ENCODE data around the gene KCNH2.

KCNH2 gene

DNA sequence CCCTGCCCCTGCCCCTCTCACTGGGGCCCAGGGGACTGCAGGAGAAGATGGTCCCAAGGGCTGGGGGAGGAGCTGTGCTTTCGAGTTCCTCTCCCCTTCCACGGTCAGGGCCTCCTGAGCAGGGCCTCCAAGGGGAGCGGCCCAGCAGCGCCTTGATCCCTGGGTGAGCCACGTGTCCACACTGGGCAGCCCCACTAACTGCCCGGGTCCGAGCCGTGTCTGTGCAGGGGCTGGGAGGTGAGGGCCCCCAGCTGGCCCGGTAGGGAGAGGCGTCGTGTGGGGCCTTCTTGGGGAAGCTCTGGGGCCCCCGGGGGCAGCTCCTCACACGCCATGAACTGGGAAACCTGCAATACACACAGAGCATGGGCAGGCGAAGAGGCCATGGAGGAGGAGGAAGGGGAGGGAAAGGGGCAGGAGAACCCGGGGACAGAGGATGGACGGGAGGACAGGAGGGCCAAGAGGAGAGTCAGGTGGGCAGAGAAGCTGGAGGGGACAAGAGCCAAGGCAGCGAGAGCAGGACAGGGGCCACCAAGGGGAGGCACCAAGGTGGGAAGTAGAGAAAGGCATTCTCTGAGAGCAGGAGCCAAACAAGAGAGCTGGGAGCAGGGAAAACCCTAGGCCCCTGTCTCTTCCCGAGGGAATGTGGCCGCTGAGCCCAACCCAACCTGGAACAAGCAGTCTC lies 32.8 kb downstream of the KCNH2 start:
- no peak for DNase-seq

DNA sequence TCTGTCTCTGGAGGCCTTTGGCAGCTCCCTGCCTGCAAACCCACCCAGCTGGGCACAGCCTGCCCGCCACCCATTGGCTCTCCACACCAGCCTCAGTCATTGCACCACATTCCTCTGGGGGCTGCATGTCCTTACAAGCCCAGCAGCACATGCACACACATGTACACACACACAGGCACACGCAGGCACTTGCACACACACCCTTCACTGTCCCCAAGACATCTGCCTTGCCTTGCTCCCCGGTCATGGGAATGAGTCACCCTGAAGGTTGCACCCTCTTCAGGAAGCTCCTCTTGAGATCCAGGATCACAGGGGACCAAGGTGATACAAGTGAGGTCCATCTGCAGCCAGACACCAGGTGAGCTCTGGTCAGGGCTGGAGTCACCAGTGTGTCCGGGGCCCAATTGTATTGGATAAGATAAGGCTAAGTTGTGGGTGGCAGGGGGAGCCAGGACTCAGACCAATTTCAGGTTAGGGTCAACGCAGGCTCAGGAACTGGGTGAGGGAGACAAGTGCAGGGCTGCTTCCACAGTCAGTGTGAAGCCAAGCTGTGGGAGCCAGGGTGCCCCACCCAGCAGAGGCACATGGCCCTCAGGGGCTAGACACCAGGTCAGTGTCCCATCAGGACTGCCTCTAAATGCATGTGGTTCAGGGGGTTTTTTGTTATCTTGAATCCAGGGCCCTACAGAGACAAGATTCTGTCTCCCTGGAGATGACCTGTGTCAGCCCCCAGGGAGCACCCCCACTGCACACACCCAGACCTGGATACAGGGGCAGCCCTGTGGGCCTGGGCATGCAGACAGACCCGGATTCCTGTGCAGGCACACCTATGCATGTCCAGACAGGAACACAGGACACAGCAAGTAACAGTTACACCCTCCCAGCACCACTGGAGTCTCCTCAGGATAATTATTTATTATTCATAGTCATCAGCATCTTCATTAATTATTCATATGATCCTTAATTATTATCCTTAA lies 33.8 kb downstream of the KCNH2 start:
- DNase-seq = no peak

DNA sequence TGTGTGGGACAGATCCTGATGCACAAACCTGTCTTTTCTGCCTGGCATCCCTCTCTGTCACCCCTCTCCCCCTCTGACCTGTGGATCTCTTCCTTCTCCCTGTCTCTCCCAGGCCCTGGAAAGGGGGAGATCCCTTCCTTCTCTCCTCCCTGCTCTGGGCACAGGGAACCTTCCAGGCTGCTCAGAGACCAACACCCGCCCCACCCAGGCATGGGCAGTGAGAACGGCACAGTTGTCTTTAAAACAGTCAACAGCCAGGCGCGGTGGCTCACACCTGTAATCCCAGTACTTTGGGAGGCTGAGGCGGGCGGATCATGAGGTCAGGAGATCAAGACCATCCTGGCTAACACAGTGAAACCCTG lies 34.7 kb downstream of the KCNH2 start:
- DNase-seq = no peak

DNA sequence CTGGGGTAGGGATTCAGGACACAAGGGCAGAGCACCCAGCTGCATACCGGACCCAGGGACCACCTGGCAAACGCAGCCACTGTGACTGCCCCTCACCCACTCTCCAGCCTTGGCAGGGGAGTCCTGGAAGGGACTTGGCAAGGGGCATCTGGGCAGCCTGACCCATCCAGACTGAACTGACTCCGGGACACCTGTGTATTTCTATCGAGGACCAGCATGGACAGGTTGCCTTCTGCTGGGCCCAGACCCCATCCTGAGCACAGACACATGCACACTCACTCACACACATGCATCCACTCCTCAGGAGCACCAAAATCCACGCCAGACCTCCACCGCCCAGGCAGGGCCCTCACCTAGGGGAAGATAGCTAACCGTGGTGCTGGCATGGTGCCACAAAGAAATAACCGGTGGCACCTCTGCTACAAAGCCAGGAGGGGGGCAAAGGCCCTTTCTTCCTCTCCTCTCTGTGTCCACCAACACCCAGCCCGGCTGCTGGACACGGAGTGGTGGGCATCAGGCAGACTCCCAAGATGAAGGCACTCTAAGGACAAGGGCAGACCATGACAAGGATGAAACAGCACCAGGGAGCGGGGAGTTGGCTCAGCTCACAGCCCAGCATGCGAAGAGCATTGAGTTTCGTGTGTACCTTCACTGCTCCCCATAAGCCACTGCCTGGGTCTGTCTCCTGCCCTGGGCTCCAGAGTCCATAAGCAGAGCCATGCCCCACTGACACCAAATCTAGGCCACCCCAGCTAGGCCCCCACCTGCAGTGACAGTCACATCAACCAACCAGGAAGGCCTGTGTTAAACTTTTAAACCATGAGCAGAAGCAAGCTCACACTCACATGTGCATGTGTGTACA lies 35.3 kb downstream of the KCNH2 start:
- no peak for DNase-seq

DNA sequence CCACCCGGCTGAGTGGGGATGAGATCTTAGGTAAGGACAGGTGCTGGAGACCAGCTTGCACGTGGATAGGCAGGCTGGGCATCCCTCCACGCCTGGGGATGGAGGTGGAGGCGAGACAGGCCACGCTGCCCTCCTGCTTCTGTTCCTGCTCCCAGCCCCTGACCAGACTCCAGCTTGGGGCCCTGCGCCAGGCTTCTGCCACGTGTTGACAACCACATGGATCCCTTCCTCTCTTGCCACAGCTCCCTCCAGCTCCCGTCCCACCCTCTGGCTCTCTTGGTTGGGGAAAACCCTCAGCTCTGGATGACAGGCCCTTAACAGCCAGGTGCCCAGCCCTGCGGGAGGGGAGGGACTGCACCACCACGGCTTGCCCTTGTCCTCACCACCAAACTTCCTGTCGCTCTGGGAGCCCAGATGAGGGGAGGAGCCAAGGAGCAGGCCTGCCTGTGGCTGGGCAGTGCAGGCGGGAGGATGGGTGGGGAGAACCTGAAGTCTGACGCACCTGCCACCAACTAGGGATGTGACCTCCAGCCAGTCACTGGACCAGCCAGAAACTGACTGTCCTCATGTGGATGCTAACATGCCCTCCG lies 36.0 kb downstream of the KCNH2 start:
- peak; percentile 30 to 67 for DNase-seq

DNA sequence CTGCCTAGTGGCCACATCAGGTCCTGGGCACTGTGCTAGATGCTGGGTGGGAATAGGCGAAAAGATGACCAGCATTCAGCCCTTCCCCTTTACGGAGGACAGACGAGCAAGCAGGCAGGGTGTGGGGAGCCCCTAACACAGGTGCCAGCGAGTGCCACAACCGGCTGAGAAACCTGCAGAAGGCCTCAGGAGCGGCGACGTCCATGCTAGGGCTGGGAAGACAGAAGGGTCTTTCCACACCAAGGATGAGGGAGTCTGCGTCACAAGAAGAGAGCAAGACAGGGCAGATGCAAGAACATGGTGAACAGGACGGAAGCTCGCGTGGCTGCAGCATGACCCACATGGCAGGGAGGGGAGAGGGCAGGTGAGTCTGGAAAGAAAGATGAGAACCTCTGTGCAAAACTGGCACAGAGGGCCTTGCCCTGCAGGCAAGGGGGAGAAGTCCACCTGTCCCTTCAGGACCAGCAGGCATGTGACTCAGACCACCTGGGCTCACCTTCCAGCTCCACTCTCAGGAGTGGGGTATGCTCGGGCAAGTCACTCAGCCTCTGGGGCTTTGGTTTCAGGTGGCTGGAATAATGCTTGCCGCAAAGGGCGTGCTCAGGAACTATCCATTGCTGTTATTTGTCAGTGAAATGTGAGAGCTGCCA lies 36.6 kb downstream of the KCNH2 start:
- DNase-seq = no peak

DNA sequence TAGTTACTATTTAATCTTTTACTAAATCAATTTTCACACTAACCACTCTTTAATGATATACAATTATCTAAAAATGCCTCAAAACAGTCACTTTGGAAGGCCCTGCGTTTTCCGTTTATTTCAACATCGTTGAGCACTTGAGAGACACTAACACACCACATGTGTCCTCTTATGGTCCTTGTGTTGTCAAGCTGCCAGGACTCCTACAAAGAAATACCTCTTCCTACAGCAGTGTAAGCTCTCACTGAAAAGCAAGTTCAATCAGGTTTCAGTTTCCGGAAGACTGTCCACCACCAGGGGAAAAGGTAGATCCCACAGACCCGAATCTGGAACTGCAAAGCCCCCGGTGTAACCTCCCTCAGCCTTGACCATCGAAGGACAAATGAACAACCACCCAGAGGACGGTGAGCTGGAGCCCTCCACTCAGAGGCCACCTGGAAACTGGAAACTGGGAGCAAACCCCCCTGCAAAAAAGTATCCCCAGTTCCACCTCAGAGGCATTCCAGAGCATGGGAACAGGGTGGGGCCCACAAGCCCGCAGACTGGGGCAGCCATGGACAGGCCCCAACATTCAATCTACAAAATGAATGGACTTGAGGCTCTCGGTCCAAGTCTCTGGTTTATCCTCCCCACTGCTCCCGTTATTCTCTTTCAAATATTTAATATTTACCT lies 37.6 kb downstream of the KCNH2 start:
- DNase-seq = no peak

DNA sequence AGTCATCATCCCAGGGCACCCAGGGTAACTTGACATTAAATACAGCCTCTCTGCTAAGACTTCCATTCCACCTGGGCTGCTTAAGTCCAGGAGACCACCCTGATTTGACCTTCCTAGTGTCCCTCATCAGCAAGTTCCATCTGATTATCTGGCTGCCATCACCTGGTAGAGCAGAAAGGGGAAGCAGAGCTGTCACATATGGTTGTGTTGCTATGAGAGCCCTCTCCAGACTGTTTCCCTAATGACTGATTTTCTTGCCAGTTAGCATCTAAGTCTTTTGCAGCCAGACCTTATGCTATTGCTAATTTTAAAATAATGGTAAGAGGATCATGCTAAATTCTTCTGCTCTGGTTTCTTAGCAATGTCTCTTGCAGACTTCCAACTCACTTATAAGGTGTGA lies 38.7 kb downstream of the KCNH2 start:
- DNase-seq = no peak

DNA sequence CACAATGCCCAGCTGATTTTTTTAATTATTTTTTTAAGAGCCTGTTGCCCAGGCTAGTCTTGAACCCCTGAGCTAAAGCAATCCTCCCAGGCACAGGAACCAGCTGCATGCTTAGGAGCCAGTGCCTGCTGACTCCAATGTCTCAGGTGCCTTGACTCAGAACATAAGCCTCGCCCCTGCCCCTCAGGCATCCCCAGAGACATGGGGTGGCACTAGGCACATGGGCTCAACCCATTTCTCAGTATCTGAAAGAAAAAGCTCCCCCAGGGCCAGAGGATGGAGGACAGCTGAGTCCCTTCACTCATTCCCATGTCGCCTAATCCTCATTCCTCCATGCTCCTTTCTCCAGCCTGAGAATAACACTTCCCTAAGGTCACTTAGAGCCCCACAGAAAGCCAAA lies 39.1 kb downstream of the KCNH2 start:
- no peak for DNase-seq

DNA sequence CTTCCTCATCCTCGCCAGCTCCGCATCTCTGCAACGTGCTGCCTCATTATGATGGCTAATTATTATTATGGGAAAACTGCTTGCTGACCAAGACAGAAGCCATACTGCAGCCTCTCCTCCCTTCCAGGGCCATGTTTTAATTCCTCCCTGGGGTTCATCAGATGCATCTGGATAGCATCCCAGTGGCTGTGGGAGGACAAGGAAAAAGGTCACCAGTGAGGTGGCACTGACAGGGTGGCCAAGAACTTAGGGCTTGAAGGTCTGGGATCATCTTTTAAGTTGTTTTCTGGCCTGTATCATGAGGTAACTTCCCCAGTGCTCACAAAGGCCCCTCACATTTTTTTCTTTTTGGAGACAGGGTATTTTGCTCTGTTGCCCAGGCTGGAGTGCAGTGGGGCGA lies 39.6 kb downstream of the KCNH2 start:
- DNase-seq = no peak

DNA sequence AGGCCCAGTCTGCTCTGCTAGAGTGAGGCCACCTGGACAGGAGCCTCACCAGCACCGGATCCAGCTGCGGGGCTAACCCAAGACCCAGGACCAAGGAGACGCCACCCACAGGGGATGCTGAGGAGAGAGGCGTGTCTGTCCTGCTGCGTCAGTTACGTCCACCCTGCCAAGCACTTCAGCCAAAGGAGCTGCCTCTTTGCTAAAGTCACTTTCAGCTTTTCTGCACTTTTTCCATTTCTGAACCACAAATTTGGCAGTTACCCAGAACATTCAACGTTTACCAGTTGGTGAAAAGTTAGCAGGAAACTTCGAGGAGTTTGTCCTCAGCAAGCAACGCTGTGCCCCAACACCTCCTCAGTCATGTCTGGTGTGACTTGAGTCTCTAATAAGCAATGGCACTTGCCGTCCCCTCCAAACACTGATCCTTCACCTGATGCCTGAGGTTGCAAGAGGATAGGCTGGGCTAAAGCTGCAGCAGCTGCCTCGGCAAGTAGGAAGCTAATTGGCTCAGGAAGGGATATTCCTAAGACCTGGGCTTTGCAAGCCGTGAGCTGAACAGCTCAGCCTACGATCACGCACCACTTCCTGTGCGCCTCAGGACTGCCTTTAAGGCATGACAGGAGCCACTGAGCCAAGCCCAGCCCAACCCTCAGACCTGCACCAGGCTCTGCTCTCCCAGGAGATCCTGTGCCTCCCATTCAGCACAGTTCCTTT lies 40.1 kb downstream of the KCNH2 start:
- DNase-seq = peak in 1 of 2 donors; percentile 19

DNA sequence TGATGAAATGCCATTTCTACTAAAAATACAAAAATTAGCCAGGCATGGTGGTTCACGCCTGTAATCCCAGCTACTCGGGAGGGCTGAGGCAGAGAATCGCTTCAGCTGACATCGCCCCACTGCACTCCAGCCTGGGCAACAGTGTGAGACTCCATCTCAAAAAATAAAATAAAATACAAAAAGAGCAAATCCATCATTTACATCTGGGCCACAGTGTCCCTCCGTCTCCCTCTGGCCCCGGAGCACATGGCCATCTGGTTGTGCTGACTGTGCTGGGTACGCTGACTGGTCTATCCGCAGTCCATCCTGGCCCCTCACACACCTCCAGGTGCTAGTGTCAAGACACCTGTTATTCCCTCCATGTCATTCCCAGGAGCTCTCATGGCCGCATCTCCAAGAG lies 42.1 kb downstream of the KCNH2 start:
- no peak for DNase-seq

DNA sequence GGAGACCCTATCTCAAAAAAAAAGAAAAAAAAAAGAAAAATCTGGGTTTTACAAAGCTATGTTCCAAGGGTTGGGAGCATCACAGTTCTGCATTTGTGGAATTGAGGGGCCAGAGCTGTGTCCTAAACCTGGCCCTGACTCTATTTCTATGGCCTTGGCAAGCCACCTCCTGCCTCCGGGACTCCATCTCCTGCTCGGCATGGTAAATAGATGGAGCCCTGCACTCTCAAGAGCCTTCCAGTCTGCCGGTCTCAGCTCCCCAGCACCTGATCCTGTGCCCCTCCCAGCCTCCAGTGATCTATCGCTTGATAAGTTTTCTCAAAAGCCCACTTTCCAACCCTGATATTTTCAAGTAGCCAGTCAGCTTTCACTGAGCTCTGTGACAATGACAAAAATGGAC lies 43.0 kb downstream of the KCNH2 start:
- DNase-seq = no peak

DNA sequence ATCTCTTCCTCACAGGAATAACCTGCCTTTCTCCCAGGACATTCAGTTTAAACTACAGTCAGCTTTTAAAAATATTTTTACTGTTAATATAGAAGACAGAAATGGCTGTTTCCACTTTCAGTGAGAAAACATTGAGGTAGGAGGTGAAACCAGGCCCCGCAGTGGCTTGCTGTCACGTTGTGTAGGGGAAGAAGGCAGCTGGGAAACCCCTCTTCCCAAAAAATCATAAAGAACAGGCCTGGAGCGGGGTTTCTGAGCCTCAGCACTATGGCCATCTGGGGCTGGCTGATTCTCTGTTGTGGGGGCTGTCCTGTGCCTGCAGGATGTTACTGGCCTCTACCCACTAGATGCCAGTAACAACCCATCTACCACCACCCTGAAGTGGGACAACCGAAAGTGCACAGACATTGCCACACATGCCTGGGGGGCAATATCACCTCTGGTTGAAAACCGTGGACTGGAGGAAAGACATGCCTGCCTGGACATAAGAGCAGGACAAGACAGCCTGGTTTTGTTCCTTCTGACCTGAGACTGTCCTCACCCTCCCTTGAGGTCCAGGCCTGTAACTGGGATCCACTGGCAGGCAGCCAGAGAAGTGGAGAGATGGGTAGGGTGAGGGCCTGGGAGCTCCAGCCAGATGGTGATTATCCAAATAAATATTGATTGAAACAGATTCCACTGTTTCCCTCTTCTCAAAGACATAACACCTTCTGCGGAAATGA lies 43.9 kb downstream of the KCNH2 start:
- DNase-seq = no peak

DNA sequence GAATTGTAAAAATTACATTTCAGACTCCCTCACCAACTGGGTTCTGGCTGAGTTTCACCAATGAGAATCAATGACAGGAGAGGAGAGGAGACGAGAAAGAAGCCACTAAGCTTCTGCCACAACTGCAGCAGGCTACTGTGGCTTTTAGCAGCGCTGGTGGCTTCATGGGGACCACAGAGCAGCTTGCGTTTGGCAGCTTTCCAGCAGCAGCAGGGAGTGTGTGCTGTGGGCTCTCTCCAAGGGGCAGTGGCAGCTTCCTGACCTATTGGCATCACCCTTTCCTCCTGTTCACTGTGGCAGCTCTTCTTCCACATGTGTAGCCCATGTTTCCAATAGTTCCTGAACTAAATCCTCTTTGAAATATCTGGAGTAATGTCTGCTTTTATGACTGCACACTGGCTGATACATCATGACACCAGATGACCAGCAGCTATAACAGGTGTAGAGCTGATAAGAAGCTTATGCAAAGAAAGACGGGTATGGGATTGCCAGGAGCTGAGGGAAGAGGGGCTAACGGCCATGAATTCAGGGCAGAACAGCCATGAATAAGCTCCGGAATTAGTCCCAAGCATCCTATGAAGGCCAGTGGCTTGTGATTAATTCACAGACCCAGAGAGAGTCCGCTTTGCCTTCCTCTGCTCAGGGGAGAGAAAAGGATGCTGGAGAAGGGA lies 46.8 kb downstream of the KCNH2 start:
- DNase-seq = peak in 1 of 2 donors; percentile 45

DNA sequence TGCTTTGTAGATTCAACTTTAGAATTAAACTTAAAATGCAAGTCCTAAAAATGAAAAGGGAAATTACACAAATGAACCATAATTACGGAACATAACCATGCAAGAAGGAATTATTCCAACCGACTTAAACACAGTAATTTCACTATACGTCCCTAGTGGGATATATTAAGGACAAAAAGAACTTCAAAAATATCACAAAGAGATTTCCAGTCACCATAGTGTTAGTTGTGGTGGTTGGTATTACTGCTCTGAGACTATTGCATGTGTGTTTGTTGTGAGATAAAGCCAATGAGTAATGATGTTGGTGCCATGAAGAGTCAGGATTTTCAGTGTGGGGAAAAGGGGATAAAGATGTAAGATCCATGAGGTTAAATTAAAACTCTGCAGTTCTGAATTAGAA lies 49.6 kb downstream of the KCNH2 start:
- no peak for DNase-seq

DNA sequence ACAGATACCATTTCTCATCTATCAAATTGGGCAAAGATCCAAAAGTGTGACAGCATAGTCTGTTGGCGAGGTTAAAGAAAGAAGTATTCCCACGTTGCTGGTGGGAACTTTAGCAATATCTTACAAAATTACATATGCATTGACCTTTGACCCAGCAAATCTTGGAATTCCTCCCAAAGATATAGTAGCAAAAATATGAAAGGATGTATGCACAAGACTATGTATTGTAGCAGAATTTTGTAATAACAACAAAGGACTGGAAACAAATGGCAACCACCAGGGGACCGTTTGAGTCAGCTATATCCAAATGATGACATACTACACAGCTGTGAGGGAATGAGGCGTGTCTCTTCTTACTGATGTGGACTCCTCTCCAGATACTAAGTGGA lies 50.2 kb downstream of the KCNH2 start:
- DNase-seq = no peak

DNA sequence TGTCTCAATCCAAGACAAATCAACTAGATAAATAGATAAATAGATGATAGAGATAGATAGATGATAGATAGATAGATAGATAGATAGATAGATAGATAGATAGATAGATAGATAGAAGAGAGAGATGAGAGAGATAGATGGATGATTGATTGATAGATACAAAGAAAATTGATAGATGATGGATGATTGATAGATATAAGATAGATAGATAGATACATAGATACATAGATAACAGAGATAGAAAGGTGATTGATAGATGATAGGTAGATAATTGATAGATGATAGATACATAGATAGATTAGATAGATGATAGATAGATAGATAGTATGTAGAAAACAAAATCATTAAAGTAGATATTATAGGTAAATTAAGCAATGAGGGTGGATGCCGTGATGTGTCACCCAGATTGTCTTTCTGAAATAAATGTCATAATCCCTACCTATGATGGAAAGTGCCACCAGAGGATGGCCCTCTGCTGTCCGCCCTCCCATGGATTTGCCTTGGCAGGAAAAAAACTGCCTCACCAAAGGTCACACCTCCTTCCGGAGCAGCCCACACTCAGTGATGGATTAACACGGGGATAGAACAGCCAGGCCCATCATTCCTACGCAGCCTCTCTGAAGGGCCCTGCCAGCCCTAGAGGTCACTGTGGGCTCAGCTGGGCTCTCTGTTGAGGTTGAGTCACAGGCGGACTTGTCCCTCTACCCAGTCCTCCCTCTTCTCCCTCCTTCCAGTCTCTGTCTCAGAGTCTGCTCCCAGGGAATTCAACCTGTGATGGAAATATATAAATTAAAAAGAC lies 50.8 kb downstream of the KCNH2 start:
- no peak for DNase-seq

DNA sequence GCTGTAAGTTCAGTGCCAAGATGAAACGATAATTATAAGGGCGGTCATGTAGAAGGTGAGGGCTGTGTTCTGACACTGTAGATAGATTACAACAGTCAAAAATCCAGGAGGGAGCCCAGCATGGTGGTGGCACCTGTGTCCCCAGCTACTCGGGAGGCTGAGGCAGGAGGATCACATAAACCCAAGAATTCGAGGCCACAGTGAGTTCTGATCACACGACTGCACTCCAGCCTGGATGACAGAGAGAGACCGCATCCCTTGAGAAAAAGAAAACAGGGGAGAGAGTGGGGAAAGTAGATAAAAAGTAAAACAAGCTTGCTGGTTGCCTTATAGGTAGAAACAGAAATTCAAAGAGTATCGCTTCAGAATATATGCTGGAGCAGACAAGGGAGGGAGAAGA lies 52.1 kb downstream of the KCNH2 start:
- DNase-seq = no peak
